Esophagus muscularis mucosa (tissue), 3 donors: Measurements from ENCODE around the gene PGAM1.

Experiments
- POLR2A ChIP-seq: fragments of 450-650 bp; IDR thresholded peaks from one replicate; pipeline ENCODE4 v1.6.1; 2017; ENCODE audit warnings: antibody characterized with exemption, moderate library complexity, mild to moderate bottlenecking, low read depth
- TF ChIP-seq, protein P1 (sequence below), 3 experiments: fragments of 200-600 bp in 2 of 3; fragments of 450-650 bp in 1 of 3; sonication (generic) in 2 of 3; IDR thresholded peaks; one replicate each; pipeline ENCODE4 v1.5.1; 2017 to 2019; ENCODE audit warnings: antibody characterized with exemption in 3 of 3, mild to moderate bottlenecking in 2 of 3, moderate library complexity in 1 of 3

DNA sequence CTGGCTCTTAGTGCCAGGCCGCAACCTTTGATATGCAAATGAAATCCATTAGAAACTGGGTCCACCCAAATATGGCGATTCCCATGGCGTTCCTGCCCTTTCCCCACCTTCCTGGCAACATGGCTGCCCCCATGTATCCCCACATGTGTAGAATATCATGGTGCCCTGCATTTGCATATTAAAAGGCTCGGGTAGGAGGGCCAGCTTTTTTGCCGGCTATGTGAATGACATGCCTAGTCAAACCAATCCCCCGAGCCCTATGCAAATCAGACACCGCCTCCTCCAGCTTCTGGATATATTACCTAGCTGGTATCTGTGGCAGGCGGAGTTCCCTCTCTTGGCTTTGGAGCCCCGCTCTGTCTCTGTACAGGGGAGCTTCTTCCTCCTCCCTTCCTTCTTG, 53.9 kb downstream of the PGAM1 start:
- TF ChIP-seq POLR2A: no peak
- TF ChIP-seq, protein P1, sequence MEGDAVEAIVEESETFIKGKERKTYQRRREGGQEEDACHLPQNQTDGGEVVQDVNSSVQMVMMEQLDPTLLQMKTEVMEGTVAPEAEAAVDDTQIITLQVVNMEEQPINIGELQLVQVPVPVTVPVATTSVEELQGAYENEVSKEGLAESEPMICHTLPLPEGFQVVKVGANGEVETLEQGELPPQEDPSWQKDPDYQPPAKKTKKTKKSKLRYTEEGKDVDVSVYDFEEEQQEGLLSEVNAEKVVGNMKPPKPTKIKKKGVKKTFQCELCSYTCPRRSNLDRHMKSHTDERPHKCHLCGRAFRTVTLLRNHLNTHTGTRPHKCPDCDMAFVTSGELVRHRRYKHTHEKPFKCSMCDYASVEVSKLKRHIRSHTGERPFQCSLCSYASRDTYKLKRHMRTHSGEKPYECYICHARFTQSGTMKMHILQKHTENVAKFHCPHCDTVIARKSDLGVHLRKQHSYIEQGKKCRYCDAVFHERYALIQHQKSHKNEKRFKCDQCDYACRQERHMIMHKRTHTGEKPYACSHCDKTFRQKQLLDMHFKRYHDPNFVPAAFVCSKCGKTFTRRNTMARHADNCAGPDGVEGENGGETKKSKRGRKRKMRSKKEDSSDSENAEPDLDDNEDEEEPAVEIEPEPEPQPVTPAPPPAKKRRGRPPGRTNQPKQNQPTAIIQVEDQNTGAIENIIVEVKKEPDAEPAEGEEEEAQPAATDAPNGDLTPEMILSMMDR (IDR thresholded peaks at IDR 0.05): no peak
